ENCODE results near the gene RAB15. TPM values are rescaled to one million over a fixed set of nuclear protein-coding genes. Genes with fewer than 3 reads are reported as not detected.
A peak's percentile ranks its signal among the peaks of the same experiment; 100 is the strongest.

The RAB15 gene
- polyA plus RNA-seq, 3 donors, result 0.09 to 0.14 (median 0.09) TPM

- peaks cover 0 to 7% of the 10 kb centered on the region in 2 donors for H3K36me3 ChIP-seq (replicated peaks in 1 of 2; ENCODE audit: control insufficient read depth in 1 of 2, insufficient read depth in 2 of 2, low read length in 2 of 2)
- H3K9ac ChIP-seq (ENCODE audit: insufficient read depth, low read length, poor library complexity, severe bottlenecking), result no peak overlapping the region
- no peaks in the 10 kb centered on the region for H3K9me3 ChIP-seq (replicated peaks in 1 of 2; ENCODE audit: control insufficient read depth in 1 of 2, insufficient read depth in 1 of 2, low read length in 2 of 2)
- H3K79me2 ChIP-seq (ENCODE audit: insufficient read depth, low read length), result no peaks in the 10 kb centered on the region
- TF ChIP-seq, protein P1, sequence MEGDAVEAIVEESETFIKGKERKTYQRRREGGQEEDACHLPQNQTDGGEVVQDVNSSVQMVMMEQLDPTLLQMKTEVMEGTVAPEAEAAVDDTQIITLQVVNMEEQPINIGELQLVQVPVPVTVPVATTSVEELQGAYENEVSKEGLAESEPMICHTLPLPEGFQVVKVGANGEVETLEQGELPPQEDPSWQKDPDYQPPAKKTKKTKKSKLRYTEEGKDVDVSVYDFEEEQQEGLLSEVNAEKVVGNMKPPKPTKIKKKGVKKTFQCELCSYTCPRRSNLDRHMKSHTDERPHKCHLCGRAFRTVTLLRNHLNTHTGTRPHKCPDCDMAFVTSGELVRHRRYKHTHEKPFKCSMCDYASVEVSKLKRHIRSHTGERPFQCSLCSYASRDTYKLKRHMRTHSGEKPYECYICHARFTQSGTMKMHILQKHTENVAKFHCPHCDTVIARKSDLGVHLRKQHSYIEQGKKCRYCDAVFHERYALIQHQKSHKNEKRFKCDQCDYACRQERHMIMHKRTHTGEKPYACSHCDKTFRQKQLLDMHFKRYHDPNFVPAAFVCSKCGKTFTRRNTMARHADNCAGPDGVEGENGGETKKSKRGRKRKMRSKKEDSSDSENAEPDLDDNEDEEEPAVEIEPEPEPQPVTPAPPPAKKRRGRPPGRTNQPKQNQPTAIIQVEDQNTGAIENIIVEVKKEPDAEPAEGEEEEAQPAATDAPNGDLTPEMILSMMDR (IDR thresholded peaks at IDR 0.05), result no peak
- H3K4me1 Mint-ChIP-seq, result no peaks in the 10 kb centered on the region
- no peak overlapping the region for H3K27ac ChIP-seq (ENCODE audit: low read depth in 1 of 2, low read length in 2 of 2)
- H3K27me3 Mint-ChIP-seq (ENCODE audit: low read depth in 3 of 3), result no peaks in the 10 kb centered on the region
- no peaks in the 10 kb centered on the region for H3K4me1 ChIP-seq (ENCODE audit: control insufficient read depth in 1 of 2, insufficient read depth in 2 of 2, low read length in 2 of 2)
- no peak overlapping the region for H3K4me3 ChIP-seq (replicated peaks in 1 of 3; ENCODE audit: low read depth in 2 of 3, low read length in 3 of 3)
- WGBS (ENCODE audit: insufficient coverage), result 98% methylated on average over 8 of the region's 8 CpGs
- H3K36me3 Mint-ChIP-seq, result peaks cover 15 to 22% of the 10 kb centered on the region in 2 donors
- no peak overlapping the region for H3K4me3 Mint-ChIP-seq
- H3K4me2 ChIP-seq (replicated peaks; ENCODE audit: extremely low read depth, low read length, poor library complexity, severe bottlenecking), result no peak overlapping the region
- H3K27me3 ChIP-seq (ENCODE audit: control insufficient read depth in 2 of 2, insufficient read depth in 2 of 2, low read length in 2 of 2), result no peaks in the 10 kb centered on the region
- no peak for DNase-seq
- H3K9me3 Mint-ChIP-seq, result peaks cover 0 to 1% (median 0%) of the 10 kb centered on the region in 7 donors
- peak overlapping the region in 1 of 7 donors; percentile 57 for H3K27ac Mint-ChIP-seq
- H4K20me1 ChIP-seq (ENCODE audit: insufficient read depth, low read length), result no peaks in the 10 kb centered on the region
- no peak overlapping the region for H2AFZ ChIP-seq (ENCODE audit: insufficient read depth, low read depth, low read length, poor library complexity, severe bottlenecking)
- intact Hi-C loops (cut with micrococcal nuclease), result no loop called here
These were observed 18.9 kb downstream of the RAB15 start for GRCh38 chr14:64953310-64953654.

GRCh38 chr14:64952598-64953309 is 19.4 kb downstream of the RAB15 start:
- Histone ChIP-seq H3K9ac (ENCODE audit: insufficient read depth, low read length, poor library complexity, severe bottlenecking) (no peak overlapping the region), H3K4me3 (replicated peaks in 1 of 3; ENCODE audit: low read depth in 2 of 3, low read length in 3 of 3) (no peak overlapping the region), H2AFZ (ENCODE audit: insufficient read depth, low read depth, low read length, poor library complexity, severe bottlenecking) (no peak overlapping the region), H3K9me3 (replicated peaks in 1 of 2; ENCODE audit: control insufficient read depth in 1 of 2, insufficient read depth in 1 of 2, low read length in 2 of 2) (no peaks in the 10 kb centered on the region), H3K4me2 (replicated peaks; ENCODE audit: extremely low read depth, low read length, poor library complexity, severe bottlenecking) (no peak overlapping the region), H3K79me2 (ENCODE audit: insufficient read depth, low read length) (no peaks in the 10 kb centered on the region), H3K27ac (ENCODE audit: low read depth in 1 of 2, low read length in 2 of 2) (no peak overlapping the region), H3K4me1 (ENCODE audit: control insufficient read depth in 1 of 2, insufficient read depth in 2 of 2, low read length in 2 of 2) (no peaks in the 10 kb centered on the region), H3K27me3 (ENCODE audit: control insufficient read depth in 2 of 2, insufficient read depth in 2 of 2, low read length in 2 of 2) (no peaks in the 10 kb centered on the region), H4K20me1 (ENCODE audit: insufficient read depth, low read length) (no peaks in the 10 kb centered on the region), H3K36me3 (replicated peaks in 1 of 2; ENCODE audit: control insufficient read depth in 1 of 2, insufficient read depth in 2 of 2, low read length in 2 of 2) (peaks cover 0 to 11% of the 10 kb centered on the region in 2 donors)
- DNase-seq, result no peak
- Mint-ChIP-seq H3K4me3 (no peak overlapping the region), H3K9me3 (peaks cover 0 to 1% (median 0%) of the 10 kb centered on the region in 7 donors), H3K4me1 (no peaks in the 10 kb centered on the region), H3K27ac (no peak overlapping the region), H3K36me3 (peaks cover 20 to 25% of the 10 kb centered on the region in 2 donors), H3K27me3 (ENCODE audit: low read depth in 3 of 3) (peaks cover 0 to 2% (median 0%) of the 10 kb centered on the region in 3 donors)
- no CpG with 5 or more reads among the region's 7 CpGs for WGBS (ENCODE audit: insufficient coverage)
- intact Hi-C loops (cut with micrococcal nuclease), result no loop called here
- TF ChIP-seq, protein P1 (IDR thresholded peaks at IDR 0.05), result no peak
